ENCODE results near the gene HAUS1. TPM values are rescaled to one million over a fixed set of nuclear protein-coding genes. Genes with fewer than 3 reads are reported as not detected.

HAUS1 gene
- total and polyA plus RNA-seq, 4 donors = 4.5 to 17.9 (median 6.5) TPM

- H3K27ac ChIP-seq (ENCODE audit: low read depth in 1 of 2, low read length in 2 of 2) = no peak overlapping the region
- no peak for DNase-seq (ENCODE audit: low spot score)
- no peak overlapping the region for H3K4me3 ChIP-seq (ENCODE audit: low read depth in 1 of 3, low read length in 3 of 3)
- H3K36me3 ChIP-seq (ENCODE audit: control insufficient read depth in 4 of 4, insufficient read depth in 3 of 4, low read depth in 1 of 4, low read length in 3 of 4) = no peaks in the 10 kb centered on the region
- no peaks in the 10 kb centered on the region for H3K9me3 ChIP-seq (ENCODE audit: control insufficient read depth in 4 of 4, low read length in 3 of 4)
- TF ChIP-seq ATF3 (IDR thresholded peaks at IDR 0.05) (no peak), SP1 (IDR thresholded peaks at IDR 0.05) (no peak), ZBTB33 (IDR thresholded peaks at IDR 0.05) (no peak), FOXA2 (IDR thresholded peaks at IDR 0.05) (no peak), HNF4A (conservative IDR thresholded peaks at IDR 0.05) (no peak), RXRA (IDR thresholded peaks at IDR 0.05) (no peak), YY1 (IDR thresholded peaks at IDR 0.05) (no peak), NR2F2 (IDR thresholded peaks at IDR 0.05) (no peak), MAX (IDR thresholded peaks at IDR 0.05) (no peak), JUND (IDR thresholded peaks at IDR 0.05) (no peak), EGR1 (IDR thresholded peaks at IDR 0.05; ENCODE audit: low read depth in 2 of 2) (no peak), GABPA (IDR thresholded peaks at IDR 0.05 in 1 of 2, conservative IDR thresholded peaks at IDR 0.05 in 1 of 2) (no peak), TAF1 (conservative IDR thresholded peaks at IDR 0.05) (no peak), REST (IDR thresholded peaks at IDR 0.05) (no peak), RAD21 (IDR thresholded peaks at IDR 0.05) (no peak), HNF4G (IDR thresholded peaks at IDR 0.05) (no peak), FOXA1 (IDR thresholded peaks at IDR 0.05) (no peak)
- H3K9ac ChIP-seq (ENCODE audit: low read depth in 1 of 2, low read length in 2 of 2) = no peak overlapping the region
- H3K4me1 ChIP-seq (ENCODE audit: control insufficient read depth in 4 of 4, insufficient read depth in 4 of 4, low read length in 3 of 4) = no peaks in the 10 kb centered on the region
- WGBS = 79% methylated on average over 3 of the region's 3 CpGs
- H3K27me3 ChIP-seq (ENCODE audit: control insufficient read depth in 4 of 4, insufficient read depth in 4 of 4, low read length in 3 of 4) = no peaks in the 10 kb centered on the region
Observed at GRCh38 chr18:46163091-46163490, 58.9 kb downstream of the HAUS1 start.

- H3K27ac ChIP-seq (ENCODE audit: low read depth in 1 of 2, low read length in 2 of 2) = no peak overlapping the region
- TF ChIP-seq FOXA1 (IDR thresholded peaks at IDR 0.05) (no peak), HNF4A (conservative IDR thresholded peaks at IDR 0.05) (no peak), EGR1 (IDR thresholded peaks at IDR 0.05; ENCODE audit: low read depth in 2 of 2) (no peak), MAX (IDR thresholded peaks at IDR 0.05) (no peak), REST (IDR thresholded peaks at IDR 0.05) (no peak), ATF3 (IDR thresholded peaks at IDR 0.05) (no peak), RAD21 (IDR thresholded peaks at IDR 0.05) (no peak), RXRA (IDR thresholded peaks at IDR 0.05) (no peak), TAF1 (conservative IDR thresholded peaks at IDR 0.05) (no peak), FOXA2 (IDR thresholded peaks at IDR 0.05) (no peak), CTCF (IDR thresholded peaks at IDR 0.05; ENCODE audit: low read depth, low read length, missing input control) (no peak)
- WGBS = 91% methylated on average over 7 of the region's 7 CpGs
- H3K9ac ChIP-seq (ENCODE audit: low read depth in 1 of 2, low read length in 2 of 2) = no peak overlapping the region
- no peaks in the 10 kb centered on the region for H3K9me3 ChIP-seq (ENCODE audit: control insufficient read depth in 4 of 4, low read length in 3 of 4)
- no peaks in the 10 kb centered on the region for H3K27me3 ChIP-seq (ENCODE audit: control insufficient read depth in 4 of 4, insufficient read depth in 4 of 4, low read length in 3 of 4)
- H3K4me3 ChIP-seq (ENCODE audit: low read depth in 1 of 3, low read length in 3 of 3) = no peak overlapping the region
- no peaks in the 10 kb centered on the region for H3K4me1 ChIP-seq (ENCODE audit: control insufficient read depth in 4 of 4, insufficient read depth in 4 of 4, low read length in 3 of 4)
- no peaks in the 10 kb centered on the region for H3K36me3 ChIP-seq (ENCODE audit: control insufficient read depth in 4 of 4, insufficient read depth in 3 of 4, low read depth in 1 of 4, low read length in 3 of 4)
- no peak for DNase-seq (ENCODE audit: low spot score)
Observed at GRCh38 chr18:46163941-46164499, 59.8 kb downstream of the HAUS1 start.
